ENCODE data around the gene HLA-DRB1. TPM values are rescaled to one million over a fixed set of nuclear protein-coding genes. Genes with fewer than 3 reads are reported as not detected.

The HLA-DRB1 gene
- total RNA-seq, 1 donor from 2014 or later = 4.0 TPM

GRCh38 chr6:32627831-32628230 is 38.2 kb upstream of the HLA-DRB1 start:
- no peaks in the 10 kb centered on the region for H3K36me3 ChIP-seq (ENCODE audit: control insufficient read depth, insufficient read depth, low read length)
- H3K27me3 ChIP-seq (ENCODE audit: control insufficient read depth, insufficient read depth, low read length) = no peaks in the 10 kb centered on the region
- TF ChIP-seq CTCF (IDR thresholded peaks at IDR 0.05; ENCODE audit: insufficient read depth, low read length, poor library complexity, severe bottlenecking) = no peak
- no peak for DNase-seq (ENCODE audit: low read depth)
- no peak overlapping the region for H3K4me3 ChIP-seq (ENCODE audit: low read depth, low read length)

GRCh38 chr6:32627249-32627648 is 37.6 kb upstream of the HLA-DRB1 start:
- no peak for TF ChIP-seq CTCF (IDR thresholded peaks at IDR 0.05; ENCODE audit: insufficient read depth, low read length, poor library complexity, severe bottlenecking)
- H3K4me3 ChIP-seq (ENCODE audit: low read depth, low read length) = no peak overlapping the region
- DNase-seq (ENCODE audit: low read depth) = no peak
- H3K36me3 ChIP-seq (ENCODE audit: control insufficient read depth, insufficient read depth, low read length) = no peaks in the 10 kb centered on the region
- no peaks in the 10 kb centered on the region for H3K27me3 ChIP-seq (ENCODE audit: control insufficient read depth, insufficient read depth, low read length)

GRCh38 chr6:32625137-32625536 is 35.5 kb upstream of the HLA-DRB1 start:
- TF ChIP-seq CTCF (IDR thresholded peaks at IDR 0.05; ENCODE audit: insufficient read depth, low read length, poor library complexity, severe bottlenecking) = no peak
- H3K4me3 ChIP-seq (ENCODE audit: low read depth, low read length) = no peak overlapping the region
- H3K27me3 ChIP-seq (ENCODE audit: control insufficient read depth, insufficient read depth, low read length) = no peaks in the 10 kb centered on the region
- H3K36me3 ChIP-seq (ENCODE audit: control insufficient read depth, insufficient read depth, low read length) = no peaks in the 10 kb centered on the region
- DNase-seq (ENCODE audit: low read depth) = no peak

- no peak overlapping the region for H3K4me3 ChIP-seq (ENCODE audit: low read depth, low read length)
- H3K27me3 ChIP-seq (ENCODE audit: control insufficient read depth, insufficient read depth, low read length) = no peaks in the 10 kb centered on the region
- no peak for TF ChIP-seq CTCF (IDR thresholded peaks at IDR 0.05; ENCODE audit: insufficient read depth, low read length, poor library complexity, severe bottlenecking)
- DNase-seq (ENCODE audit: low read depth) = no peak
- no peaks in the 10 kb centered on the region for H3K36me3 ChIP-seq (ENCODE audit: control insufficient read depth, insufficient read depth, low read length)
Measured at GRCh38 chr6:32624565-32624964, 34.9 kb upstream of the HLA-DRB1 start.

GRCh38 chr6:32623693-32624092 is 34.0 kb upstream of the HLA-DRB1 start:
- Histone ChIP-seq H3K27me3 (ENCODE audit: control insufficient read depth, insufficient read depth, low read length) (no peaks in the 10 kb centered on the region), H3K4me3 (ENCODE audit: low read depth, low read length) (no peak overlapping the region), H3K36me3 (ENCODE audit: control insufficient read depth, insufficient read depth, low read length) (no peaks in the 10 kb centered on the region)
- no peak for TF ChIP-seq CTCF (IDR thresholded peaks at IDR 0.05; ENCODE audit: insufficient read depth, low read length, poor library complexity, severe bottlenecking)
- no peak for DNase-seq (ENCODE audit: low read depth)

GRCh38 chr6:32622545-32623401 is 33.1 kb upstream of the HLA-DRB1 start:
- DNase-seq (ENCODE audit: low read depth) = no peak

More at GRCh38 chr6:32622545-32623401, 33.1 kb upstream of the HLA-DRB1 start:
- peak; percentile 13 for TF ChIP-seq CTCF (IDR thresholded peaks at IDR 0.05; ENCODE audit: insufficient read depth, low read length, poor library complexity, severe bottlenecking)
- no peaks in the 10 kb centered on the region for H3K36me3 ChIP-seq (ENCODE audit: control insufficient read depth, insufficient read depth, low read length)
- no peaks in the 10 kb centered on the region for H3K27me3 ChIP-seq (ENCODE audit: control insufficient read depth, insufficient read depth, low read length)
- no peak overlapping the region for H3K4me3 ChIP-seq (ENCODE audit: low read depth, low read length)

Data from kidney epithelial cell (primary cell).